Mesenteric fat pad (tissue), 1 donor: ENCODE data around the gene NCAN. TPM values are rescaled to one million over a fixed set of nuclear protein-coding genes. Genes with fewer than 3 reads are reported as not detected.
"Not testable (repeated sequence)": the region's sequence is repeated elsewhere in the genome, so short reads cannot be mapped to it uniquely, and the experiment has no call there.

Source experiments
- DNase-seq: peaks from one replicate; pipeline ENCODE4 v3.0.0-alpha.2; 2020; ENCODE audit warnings: low spot score
- total RNA-seq: library from RNA; stranded (reverse); fragmentation: NEBNext Ultra II Directional; extraction: Animal tissue kit (Norgen Biotek cat#: 25700); gene quantifications from one replicate; pipeline ENCODE4 v1.2.1, GENCODE V29; 2021
- donor health status: DM: yes; HTN: yes; CAD: no.

The NCAN gene
- total RNA-seq, 1 donor from 2014 or later, result not detected

- DNase-seq, result no peak
Measured at GRCh38 chr19:19223636-19224035, 11.9 kb downstream of the NCAN start.

GRCh38 chr19:19224150-19224851 lies 12.5 kb downstream of the NCAN start:
- no peak for DNase-seq

GRCh38 chr19:19224852-19225494 lies 13.2 kb downstream of the NCAN start:
- DNase-seq, result peak; percentile 92

GRCh38 chr19:19226204-19226603 lies 14.4 kb downstream of the NCAN start:
- no peak for DNase-seq

- no peak for DNase-seq
Measured at GRCh38 chr19:19226663-19227062, 14.9 kb downstream of the NCAN start.

- no peak for DNase-seq
Measured at GRCh38 chr19:19227217-19227616, 15.5 kb downstream of the NCAN start.

GRCh38 chr19:19229701-19230100 lies 17.9 kb downstream of the NCAN start:
- DNase-seq, result no peak

- no peak for DNase-seq
Measured at GRCh38 chr19:19230999-19231398, 19.2 kb downstream of the NCAN start.

GRCh38 chr19:19232261-19232721 lies 20.5 kb downstream of the NCAN start:
- no peak for DNase-seq

GRCh38 chr19:19234220-19234816 lies 22.6 kb downstream of the NCAN start:
- no peak for DNase-seq

GRCh38 chr19:19236173-19236572 lies 24.4 kb downstream of the NCAN start:
- DNase-seq, result no peak

GRCh38 chr19:19238126-19238894 lies 26.6 kb downstream of the NCAN start:
- DNase-seq, result no peak

- DNase-seq, result no peak
Measured at GRCh38 chr19:19239675-19240074, 27.9 kb downstream of the NCAN start.

- no peak for DNase-seq
Measured at GRCh38 chr19:19240476-19240875, 28.7 kb downstream of the NCAN start.

GRCh38 chr19:19250196-19250801 lies 38.5 kb downstream of the NCAN start:
- no peak for DNase-seq

- not testable (repeated sequence) for DNase-seq
Measured at GRCh38 chr19:19253409-19253808, 41.7 kb downstream of the NCAN start.

- DNase-seq, result no peak
Measured at GRCh38 chr19:19256072-19256969, 44.6 kb downstream of the NCAN start.

- no peak for DNase-seq
Measured at GRCh38 chr19:19257137-19257536, 45.4 kb downstream of the NCAN start.

GRCh38 chr19:19257836-19258588 lies 46.3 kb downstream of the NCAN start:
- no peak for DNase-seq
